Nephron progenitor cell (in vitro differentiated cells): ENCODE results near the gene TRERF1.

Experiments
- DNase-seq: peaks from one replicate; pipeline ENCODE4 v3.0.0; 2021
- H3K27ac Mint-ChIP-seq: 2 replicates; pipeline ENCODE4 v1.8.0; 2021; ENCODE audit warnings: mild to moderate bottlenecking, moderate library complexity, mixed read lengths
- H3K27me3 Mint-ChIP-seq: 2 replicates; pipeline ENCODE4 v1.8.0; 2021; ENCODE audit warnings: mild to moderate bottlenecking, low read depth, mixed read lengths; ENCODE audit not compliant: poor library complexity
- H3K36me3 Mint-ChIP-seq: 2 replicates; pipeline ENCODE4 v1.8.0; 2021; ENCODE audit warnings: low read depth, mixed read lengths
- H3K4me1 Mint-ChIP-seq: 2 replicates; pipeline ENCODE4 v1.8.0; 2021; ENCODE audit warnings: mixed read lengths
- H3K4me3 Mint-ChIP-seq: 2 replicates; pipeline ENCODE4 v1.8.0; 2021; ENCODE audit warnings: mild to moderate bottlenecking, moderate library complexity, mixed read lengths
- H3K9me3 Mint-ChIP-seq: 2 replicates; pipeline ENCODE4 v1.8.0; 2021; ENCODE audit warnings: mild to moderate bottlenecking, moderate library complexity, mixed read lengths
- TF ChIP-seq, protein P1 (sequence below): fragments of 200-600 bp; sonication (generic); IDR thresholded peaks from 2 replicates; pipeline ENCODE4 v1.5.0; 2021; ENCODE audit warnings: antibody characterized with exemption

Gene TRERF1

DNA sequence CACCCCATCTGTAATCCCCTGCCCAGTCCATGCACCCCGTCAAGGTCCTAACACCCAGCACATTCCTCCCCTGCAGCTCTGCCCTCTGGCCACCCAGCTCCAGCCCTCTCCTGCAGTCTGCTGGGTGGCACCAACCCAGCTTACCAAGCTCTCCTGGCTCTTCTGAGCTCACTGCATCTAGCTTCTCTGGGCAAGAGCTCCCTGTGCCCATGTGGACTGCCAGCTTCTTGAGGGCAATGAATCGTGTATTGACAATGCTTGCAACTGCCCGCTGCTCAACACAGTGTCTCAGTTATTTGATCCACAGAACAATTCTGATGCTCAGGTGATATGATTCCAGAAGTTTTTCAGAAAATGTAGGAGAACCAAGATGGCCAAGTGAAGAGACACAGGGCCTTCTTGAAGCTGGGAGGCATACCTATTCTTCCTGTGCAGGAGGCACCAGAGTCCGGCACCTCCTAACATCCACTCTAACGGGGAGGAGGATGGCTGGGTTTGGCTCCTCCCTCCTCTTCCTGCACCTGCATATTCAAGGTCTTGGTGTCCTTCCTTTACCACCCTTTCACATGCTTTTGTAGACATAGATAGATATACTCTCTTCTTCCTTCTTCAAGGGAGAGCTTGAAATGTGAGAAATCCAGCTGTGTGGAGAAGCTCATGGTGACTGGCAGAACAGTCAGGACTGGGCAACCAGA is 85.6 kb downstream of the TRERF1 start:
- no peaks in the 10 kb centered on the region for H3K36me3 Mint-ChIP-seq
- no peak overlapping the region for H3K4me3 Mint-ChIP-seq
- H3K27ac Mint-ChIP-seq = no peak overlapping the region
- no peaks in the 10 kb centered on the region for H3K9me3 Mint-ChIP-seq
- DNase-seq = no peak
- peaks cover 14% of the 10 kb centered on the region for H3K27me3 Mint-ChIP-seq
- TF ChIP-seq, protein P1, sequence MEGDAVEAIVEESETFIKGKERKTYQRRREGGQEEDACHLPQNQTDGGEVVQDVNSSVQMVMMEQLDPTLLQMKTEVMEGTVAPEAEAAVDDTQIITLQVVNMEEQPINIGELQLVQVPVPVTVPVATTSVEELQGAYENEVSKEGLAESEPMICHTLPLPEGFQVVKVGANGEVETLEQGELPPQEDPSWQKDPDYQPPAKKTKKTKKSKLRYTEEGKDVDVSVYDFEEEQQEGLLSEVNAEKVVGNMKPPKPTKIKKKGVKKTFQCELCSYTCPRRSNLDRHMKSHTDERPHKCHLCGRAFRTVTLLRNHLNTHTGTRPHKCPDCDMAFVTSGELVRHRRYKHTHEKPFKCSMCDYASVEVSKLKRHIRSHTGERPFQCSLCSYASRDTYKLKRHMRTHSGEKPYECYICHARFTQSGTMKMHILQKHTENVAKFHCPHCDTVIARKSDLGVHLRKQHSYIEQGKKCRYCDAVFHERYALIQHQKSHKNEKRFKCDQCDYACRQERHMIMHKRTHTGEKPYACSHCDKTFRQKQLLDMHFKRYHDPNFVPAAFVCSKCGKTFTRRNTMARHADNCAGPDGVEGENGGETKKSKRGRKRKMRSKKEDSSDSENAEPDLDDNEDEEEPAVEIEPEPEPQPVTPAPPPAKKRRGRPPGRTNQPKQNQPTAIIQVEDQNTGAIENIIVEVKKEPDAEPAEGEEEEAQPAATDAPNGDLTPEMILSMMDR = no peak
- H3K4me1 Mint-ChIP-seq = peaks cover 13% of the 10 kb centered on the region

DNA sequence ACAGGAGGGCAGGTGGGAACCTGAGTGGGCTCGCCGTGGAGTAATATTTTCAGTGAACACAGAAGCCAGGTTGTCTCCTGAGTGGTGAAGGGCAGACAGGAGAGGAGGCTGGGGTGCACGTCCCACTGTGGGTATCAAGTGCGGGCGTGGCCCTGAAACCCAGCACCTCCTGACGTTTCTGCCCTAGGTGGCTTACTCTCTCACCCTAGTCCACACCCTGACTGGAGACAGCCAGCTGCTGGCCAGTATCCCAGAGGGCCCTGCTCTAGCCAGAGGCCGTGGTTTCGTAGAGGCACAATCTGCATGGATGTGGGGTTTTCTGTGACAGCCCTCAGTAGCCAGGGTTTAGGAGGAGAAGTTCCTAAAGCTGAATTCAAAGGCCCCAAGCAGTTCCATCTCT is 86.7 kb downstream of the TRERF1 start:
- TF ChIP-seq, protein P1 = no peak
- Mint-ChIP-seq H3K27ac (peak overlapping the region; percentile 9), H3K9me3 (no peaks in the 10 kb centered on the region), H3K4me1 (peaks cover 13% of the 10 kb centered on the region), H3K36me3 (no peaks in the 10 kb centered on the region), H3K4me3 (no peak overlapping the region), H3K27me3 (peaks cover 8% of the 10 kb centered on the region)
- no peak for DNase-seq

DNA sequence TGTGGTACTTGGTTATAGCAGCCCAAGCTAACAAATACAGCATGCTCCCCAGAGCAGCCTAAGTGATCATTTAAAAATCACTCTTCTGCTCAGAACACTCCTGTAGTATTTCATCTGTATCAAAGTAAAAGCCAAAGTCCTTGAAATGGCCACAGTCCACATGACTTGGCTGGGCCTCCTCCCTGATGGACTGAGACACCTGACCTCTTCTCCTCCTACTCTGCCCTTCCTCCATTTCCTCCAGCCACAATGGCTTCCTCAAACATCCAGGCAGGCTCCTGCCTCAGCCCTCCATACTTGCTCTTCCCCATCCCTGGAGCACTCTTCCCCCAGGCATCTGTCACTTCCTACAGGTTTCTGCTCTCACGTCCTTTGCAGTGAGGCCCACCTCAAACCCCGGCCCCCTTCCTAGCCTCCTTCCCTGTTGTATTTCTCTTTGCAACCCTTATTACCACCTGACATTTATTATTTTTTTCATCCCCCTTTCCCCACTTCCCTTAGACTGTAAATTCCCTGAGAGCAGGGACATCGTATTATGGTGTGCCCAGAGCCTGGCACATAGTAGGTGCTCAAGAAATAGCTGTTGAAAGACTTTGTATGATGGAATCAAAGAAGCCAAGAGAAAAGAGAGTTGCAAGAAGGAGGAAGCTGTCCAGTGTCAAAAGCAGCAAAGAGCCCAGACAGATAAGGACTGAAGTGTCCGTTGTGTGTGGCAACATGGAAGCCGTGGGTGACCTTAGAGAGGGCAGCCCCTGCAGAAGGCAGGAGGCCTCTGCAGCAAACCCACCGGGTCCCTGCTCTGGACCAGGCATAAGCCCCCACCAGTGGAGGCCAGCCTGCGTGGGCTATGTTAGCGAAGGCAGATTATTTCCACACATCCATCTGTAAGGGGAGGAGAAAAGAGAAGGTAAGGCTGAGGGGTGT is 87.5 kb downstream of the TRERF1 start:
- TF ChIP-seq, protein P1 = no peak
- peaks cover 13% of the 10 kb centered on the region for H3K4me1 Mint-ChIP-seq
- H3K9me3 Mint-ChIP-seq = no peaks in the 10 kb centered on the region
- peak overlapping the region; percentile 9 for H3K27ac Mint-ChIP-seq
- no peak for DNase-seq
- no peak overlapping the region for H3K4me3 Mint-ChIP-seq
- no peaks in the 10 kb centered on the region for H3K36me3 Mint-ChIP-seq
- H3K27me3 Mint-ChIP-seq = peaks cover 8% of the 10 kb centered on the region

DNA sequence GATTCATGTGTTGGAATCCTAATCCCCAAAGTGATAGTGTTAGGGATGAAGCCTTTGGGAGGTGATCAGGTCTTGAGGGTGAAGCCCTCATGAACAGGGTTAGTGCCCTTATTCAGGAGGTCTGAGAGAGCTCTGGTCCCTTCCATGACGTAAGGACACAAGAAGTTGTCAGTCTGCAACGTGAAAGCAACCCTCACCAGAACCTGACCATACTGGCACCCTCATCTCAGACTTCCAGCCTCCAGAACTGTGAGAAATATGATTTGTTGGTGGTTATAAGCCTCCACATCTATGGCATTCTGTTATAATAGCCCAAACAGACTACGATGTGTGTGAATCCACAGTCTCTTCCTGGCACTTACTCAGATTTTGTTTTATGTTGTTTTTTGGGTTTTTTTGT is 90.7 kb downstream of the TRERF1 start:
- Mint-ChIP-seq H3K4me1 (peaks cover 7% of the 10 kb centered on the region), H3K27ac (no peak overlapping the region), H3K4me3 (no peak overlapping the region), H3K36me3 (peaks cover 2% of the 10 kb centered on the region), H3K27me3 (peaks cover 8% of the 10 kb centered on the region), H3K9me3 (no peaks in the 10 kb centered on the region)
- no peak for DNase-seq
- TF ChIP-seq, protein P1 = no peak

DNA sequence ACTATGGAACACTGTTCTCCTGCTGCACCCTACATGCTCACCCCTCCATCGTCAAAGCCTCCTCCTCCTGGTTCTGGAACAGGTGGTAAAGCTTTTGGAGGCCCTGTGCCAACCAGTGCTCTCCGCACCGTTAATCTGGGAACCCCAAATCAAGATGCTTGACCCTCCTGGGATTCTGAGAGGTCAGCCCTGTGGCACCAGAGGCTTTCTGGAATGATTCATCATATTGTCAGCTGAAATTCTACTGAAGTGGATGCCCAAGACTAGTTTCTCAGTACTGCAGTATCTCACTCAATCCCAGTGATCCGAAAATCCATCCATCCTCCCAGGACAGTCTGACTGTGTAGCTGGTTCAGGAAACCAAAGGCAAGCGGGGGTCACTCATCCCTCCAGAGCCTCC is 92.7 kb downstream of the TRERF1 start:
- TF ChIP-seq, protein P1 = no peak

More for the DNA sequence above, 92.7 kb downstream of the TRERF1 start:
- Mint-ChIP-seq H3K4me1 (no peaks in the 10 kb centered on the region), H3K36me3 (peaks cover 4% of the 10 kb centered on the region), H3K27me3 (peaks cover 7% of the 10 kb centered on the region), H3K27ac (no peak overlapping the region), H3K9me3 (no peaks in the 10 kb centered on the region), H3K4me3 (no peak overlapping the region)
- no peak for DNase-seq
